ENCODE measurements around the gene CNGA3.
A peak's percentile ranks its signal among the peaks of the same experiment; 100 is the strongest.

DNA sequence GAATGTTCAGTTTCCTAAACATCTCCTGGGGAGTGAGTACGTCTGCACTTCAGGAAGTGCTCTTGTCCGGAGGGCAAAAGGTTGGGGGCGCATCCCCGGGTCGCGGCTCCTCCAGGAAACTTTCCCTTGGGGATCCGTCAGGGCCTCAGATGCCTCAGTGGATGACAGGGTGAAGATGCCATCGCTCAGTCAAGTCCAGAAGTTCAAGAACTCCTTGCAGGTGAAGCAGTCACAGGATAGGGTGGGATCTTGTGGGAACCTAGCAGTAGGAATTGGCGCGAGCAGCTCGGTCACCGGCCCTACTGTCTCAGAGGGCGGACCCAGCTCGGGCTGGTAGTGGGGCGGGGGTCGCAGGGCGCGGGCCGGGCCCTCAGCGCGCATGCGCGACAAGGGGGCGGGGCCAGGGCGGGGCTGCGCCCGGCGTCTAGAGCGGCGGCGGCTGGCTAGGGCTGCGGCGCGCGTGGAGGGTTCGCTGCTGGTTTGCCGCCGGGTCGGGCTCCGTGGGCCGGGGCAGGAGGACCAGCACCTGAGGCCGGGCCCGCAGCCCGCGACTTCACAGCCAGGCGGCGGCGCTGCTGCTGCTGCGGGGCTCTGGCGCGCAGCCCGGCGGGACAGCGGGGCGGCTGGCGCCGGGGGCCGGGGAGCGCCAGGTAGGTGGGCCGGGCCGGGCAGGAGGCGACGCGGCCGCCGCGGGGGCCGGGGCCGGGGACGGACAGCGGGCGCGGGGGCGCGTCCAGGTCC is 98.3 kb downstream of the CNGA3 start, which contains the start of gene INPP4A:
- TF ChIP-seq CTCF (IDR thresholded peaks at IDR 0.05) = no peak
- TF ChIP-seq POLR2A (IDR thresholded peaks at IDR 0.05) = no peak
- peak; percentile 28 to 72 (median 68) for TF ChIP-seq POLR2AphosphoS5 (IDR thresholded peaks at IDR 0.05)
- TF ChIP-seq EP300 (IDR thresholded peaks at IDR 0.05) = no peak

Data from sigmoid colon (tissue), 4 donors.